ENCODE data around the gene TMEM198. TPM values are rescaled to one million over a fixed set of nuclear protein-coding genes. Genes with fewer than 3 reads are reported as not detected.

Gene TMEM198
- total RNA-seq, 1 donor from 2014 or later, result 6.1 TPM

GRCh38 chr2:219524817-219525216, 19.0 kb upstream of the TMEM198 start:
- no peak overlapping the region for H3K4me3 Mint-ChIP-seq (ENCODE audit: unreplicated experiment)
- no peak for DNase-seq (ENCODE audit: low spot score)
- no peak overlapping the region for H3K27ac Mint-ChIP-seq (ENCODE audit: unreplicated experiment)
- no peaks in the 10 kb centered on the region for H3K36me3 Mint-ChIP-seq (ENCODE audit: low read depth)
- no peaks in the 10 kb centered on the region for H3K9me3 Mint-ChIP-seq (ENCODE audit: low read depth)
- H3K4me1 Mint-ChIP-seq (ENCODE audit: low read depth), result peaks cover 15% of the 10 kb centered on the region
- H3K27me3 Mint-ChIP-seq (ENCODE audit: low read depth), result peaks cover 31% of the 10 kb centered on the region
- TF ChIP-seq, protein P1, sequence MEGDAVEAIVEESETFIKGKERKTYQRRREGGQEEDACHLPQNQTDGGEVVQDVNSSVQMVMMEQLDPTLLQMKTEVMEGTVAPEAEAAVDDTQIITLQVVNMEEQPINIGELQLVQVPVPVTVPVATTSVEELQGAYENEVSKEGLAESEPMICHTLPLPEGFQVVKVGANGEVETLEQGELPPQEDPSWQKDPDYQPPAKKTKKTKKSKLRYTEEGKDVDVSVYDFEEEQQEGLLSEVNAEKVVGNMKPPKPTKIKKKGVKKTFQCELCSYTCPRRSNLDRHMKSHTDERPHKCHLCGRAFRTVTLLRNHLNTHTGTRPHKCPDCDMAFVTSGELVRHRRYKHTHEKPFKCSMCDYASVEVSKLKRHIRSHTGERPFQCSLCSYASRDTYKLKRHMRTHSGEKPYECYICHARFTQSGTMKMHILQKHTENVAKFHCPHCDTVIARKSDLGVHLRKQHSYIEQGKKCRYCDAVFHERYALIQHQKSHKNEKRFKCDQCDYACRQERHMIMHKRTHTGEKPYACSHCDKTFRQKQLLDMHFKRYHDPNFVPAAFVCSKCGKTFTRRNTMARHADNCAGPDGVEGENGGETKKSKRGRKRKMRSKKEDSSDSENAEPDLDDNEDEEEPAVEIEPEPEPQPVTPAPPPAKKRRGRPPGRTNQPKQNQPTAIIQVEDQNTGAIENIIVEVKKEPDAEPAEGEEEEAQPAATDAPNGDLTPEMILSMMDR (IDR thresholded peaks at IDR 0.05), result no peak

DNA sequence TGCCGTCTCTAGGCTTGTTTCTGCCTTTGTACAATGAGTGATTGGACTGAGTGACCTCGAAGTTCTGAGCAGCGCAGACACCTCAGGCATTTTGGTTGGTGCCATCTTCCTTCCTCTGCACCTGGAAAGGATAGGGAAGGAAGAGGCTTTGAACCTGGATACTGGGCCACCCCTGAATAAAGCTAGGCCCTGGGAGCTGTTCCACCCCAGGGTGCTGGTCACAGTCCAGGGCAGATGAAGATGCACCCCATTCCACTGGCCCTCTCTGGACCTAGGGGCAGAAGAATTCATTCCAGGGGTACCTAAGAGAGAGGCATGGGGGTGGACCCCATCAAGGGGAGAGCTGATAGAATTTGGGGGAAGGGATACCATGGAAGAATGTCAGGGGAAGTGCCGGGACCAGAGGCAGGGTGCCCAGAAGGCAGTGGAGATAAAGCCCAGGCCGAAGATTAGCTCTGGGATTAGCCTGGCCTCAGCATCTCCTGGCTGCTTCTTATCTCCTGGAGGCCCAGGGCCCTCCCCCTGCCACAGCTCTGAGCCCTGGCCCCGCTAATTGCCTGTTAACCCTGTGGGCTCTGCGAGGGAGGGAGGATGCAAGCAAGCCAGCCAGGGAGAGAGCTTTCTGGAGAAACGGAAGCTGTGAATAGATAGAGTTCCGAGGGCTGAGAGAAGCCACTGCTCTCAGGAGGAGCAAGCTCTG, 18.1 kb upstream of the TMEM198 start:
- DNase-seq (ENCODE audit: low spot score), result no peak
- H3K4me1 Mint-ChIP-seq (ENCODE audit: low read depth), result peaks cover 15% of the 10 kb centered on the region
- H3K27me3 Mint-ChIP-seq (ENCODE audit: low read depth), result peaks cover 35% of the 10 kb centered on the region
- TF ChIP-seq, protein P1 (IDR thresholded peaks at IDR 0.05), result no peak
- H3K27ac Mint-ChIP-seq (ENCODE audit: unreplicated experiment), result no peak overlapping the region
- H3K4me3 Mint-ChIP-seq (ENCODE audit: unreplicated experiment), result no peak overlapping the region
- H3K36me3 Mint-ChIP-seq (ENCODE audit: low read depth), result no peaks in the 10 kb centered on the region
- no peaks in the 10 kb centered on the region for H3K9me3 Mint-ChIP-seq (ENCODE audit: low read depth)

DNA sequence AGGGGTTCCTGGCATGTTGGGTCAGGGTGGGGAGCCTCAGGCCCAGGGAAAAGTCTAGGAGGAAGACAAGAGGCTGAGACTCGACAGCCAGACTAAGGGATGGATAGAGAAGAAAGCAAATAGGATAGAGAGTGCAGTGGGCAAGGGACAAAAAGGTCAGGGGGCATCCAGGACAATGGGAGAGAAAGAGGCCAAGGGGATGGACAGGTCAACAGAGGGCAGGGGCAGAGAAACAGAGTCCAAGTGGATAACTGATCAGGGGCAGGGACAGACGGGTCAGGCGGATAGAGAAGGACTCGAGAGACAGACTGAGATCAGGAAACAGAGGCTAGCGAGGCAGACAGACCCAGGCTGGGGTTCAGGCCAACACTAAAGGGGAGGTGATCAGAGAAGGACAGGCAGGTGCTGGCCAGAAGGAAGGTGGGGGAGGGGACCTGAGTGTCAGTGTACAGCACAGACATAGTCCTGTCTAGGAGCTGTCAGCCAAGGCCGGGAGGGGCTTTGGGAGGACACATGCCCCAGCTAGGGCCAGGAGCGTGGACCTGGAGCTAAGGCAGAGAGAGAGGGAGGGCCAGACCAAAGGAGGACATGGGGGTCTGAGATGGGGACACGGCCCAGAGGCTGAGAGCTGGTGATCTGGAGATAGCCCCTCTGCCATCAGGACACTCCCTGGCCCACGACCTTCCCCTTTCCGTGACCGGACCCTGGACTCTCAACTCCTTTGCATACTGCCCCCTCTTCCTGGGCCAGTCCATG, 17.3 kb upstream of the TMEM198 start:
- Mint-ChIP-seq H3K27ac (ENCODE audit: unreplicated experiment) (no peak overlapping the region), H3K27me3 (ENCODE audit: low read depth) (peaks cover 41% of the 10 kb centered on the region), H3K9me3 (ENCODE audit: low read depth) (no peaks in the 10 kb centered on the region), H3K4me1 (ENCODE audit: low read depth) (peaks cover 7% of the 10 kb centered on the region), H3K36me3 (ENCODE audit: low read depth) (no peaks in the 10 kb centered on the region), H3K4me3 (ENCODE audit: unreplicated experiment) (no peak overlapping the region)
- TF ChIP-seq, protein P1 (IDR thresholded peaks at IDR 0.05), result no peak
- DNase-seq (ENCODE audit: low spot score), result no peak

DNA sequence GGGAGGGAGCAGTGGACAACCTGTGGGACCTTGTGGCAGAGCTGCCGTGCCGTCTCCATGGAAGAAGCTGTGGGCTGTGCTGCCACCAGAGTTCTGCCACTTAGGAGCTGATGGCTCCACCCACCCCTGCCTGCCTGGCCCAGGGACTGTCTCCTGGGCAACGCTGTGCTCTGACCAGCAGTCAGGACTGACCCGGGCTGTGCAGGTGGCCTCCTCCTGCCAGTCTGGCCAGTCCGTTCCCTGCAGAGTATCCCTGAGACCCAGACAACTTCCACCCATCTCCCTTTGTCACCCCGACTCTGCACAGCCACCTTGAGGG, 16.8 kb upstream of the TMEM198 start:
- TF ChIP-seq, protein P1 (IDR thresholded peaks at IDR 0.05), result no peak
- no peak overlapping the region for H3K4me3 Mint-ChIP-seq (ENCODE audit: unreplicated experiment)
- H3K9me3 Mint-ChIP-seq (ENCODE audit: low read depth), result no peaks in the 10 kb centered on the region
- peaks cover 2% of the 10 kb centered on the region for H3K4me1 Mint-ChIP-seq (ENCODE audit: low read depth)
- peaks cover 41% of the 10 kb centered on the region for H3K27me3 Mint-ChIP-seq (ENCODE audit: low read depth)
- no peak overlapping the region for H3K27ac Mint-ChIP-seq (ENCODE audit: unreplicated experiment)
- no peaks in the 10 kb centered on the region for H3K36me3 Mint-ChIP-seq (ENCODE audit: low read depth)
- DNase-seq (ENCODE audit: low spot score), result no peak

- Mint-ChIP-seq H3K36me3 (ENCODE audit: low read depth) (no peaks in the 10 kb centered on the region), H3K4me1 (ENCODE audit: low read depth) (no peaks in the 10 kb centered on the region), H3K27me3 (ENCODE audit: low read depth) (peaks cover 41% of the 10 kb centered on the region), H3K4me3 (ENCODE audit: unreplicated experiment) (no peak overlapping the region), H3K9me3 (ENCODE audit: low read depth) (no peaks in the 10 kb centered on the region), H3K27ac (ENCODE audit: unreplicated experiment) (no peak overlapping the region)
- TF ChIP-seq, protein P1 (IDR thresholded peaks at IDR 0.05), result no peak
- no peak for DNase-seq (ENCODE audit: low spot score)
These were observed 16.4 kb upstream of the TMEM198 start for GRCh38 chr2:219527472-219527871.
